Muscle of leg (tissue), 16 donors: ENCODE data around the gene ACTN1. TPM values are rescaled to one million over a fixed set of nuclear protein-coding genes. Genes with fewer than 3 reads are reported as not detected.
"Not testable (repeated sequence)": the region's sequence is repeated elsewhere in the genome, so short reads cannot be mapped to it uniquely, and the experiment has no call there.

Experiments used
- DNase-seq: peaks from one replicate; pipeline ENCODE4 v3.0.0; 2013
- H3K27ac ChIP-seq: one replicate; pipeline ENCODE4 v1.5.1; 2013; ENCODE audit warnings: mild to moderate bottlenecking, low read length, control low read depth
- H3K27me3 ChIP-seq: one replicate; pipeline ENCODE4 v1.6.1; 2013; ENCODE audit warnings: low read length; ENCODE audit not compliant: control insufficient read depth, insufficient read depth
- H3K36me3 ChIP-seq: one replicate; pipeline ENCODE4 v1.6.1; 2013; ENCODE audit warnings: low read length; ENCODE audit not compliant: control insufficient read depth, insufficient read depth
- H3K4me1 ChIP-seq: one replicate; pipeline ENCODE4 v1.6.1; 2013; ENCODE audit warnings: low read length; ENCODE audit not compliant: control insufficient read depth, insufficient read depth
- H3K4me3 ChIP-seq: one replicate; pipeline ENCODE4 v1.5.1; 2013; ENCODE audit warnings: low read length, control low read depth
- H3K9me3 ChIP-seq: replicated peaks from 2 replicates; pipeline ENCODE4 v1.6.1; 2013; ENCODE audit warnings: low read depth, low read length; ENCODE audit not compliant: control insufficient read depth
- WGBS: methylation state at CpG from one replicate; pipeline ENCODE4 v1.1.5; 2013; ENCODE audit warnings: missing lambda C conversion rate; ENCODE audit not compliant: insufficient coverage; 5-methylcytosine and 5-hydroxymethylcytosine counted together
- long read RNA-seq, 11 donors: transcript quantifications; one replicate each; lab custom pipeline, GENCODE V29; 2026
- polyA plus RNA-seq, 8 donors: library from polyadenylated mRNA; unstranded; fragments of 120-200 nt; gene quantifications; one replicate each; pipeline versions ENCODE4 v1.2.1 to v1.2.3, GENCODE V29; 2013; ENCODE audit warnings: inconsistent platforms in 1 of 8, low replicate concordance in 1 of 8; ENCODE audit not compliant: insufficient read length in 8 of 8, insufficient read depth in 1 of 8
- total RNA-seq: library from RNA; stranded (reverse); fragments of 120-200 nt; gene quantifications from one replicate; pipeline ENCODE4 v1.2.4, GENCODE V29; 2013

The ACTN1 gene
- total RNA-seq (30.3 TPM), polyA plus RNA-seq (10 to 100 TPM; 34.4 to 58.5 (median 50.5) TPM)
- long read RNA-seq, donor 1, full-length matches to known transcripts, result 3 of 3 reads
- long read RNA-seq, donor 1, partial matches to known transcripts, result 0 of 3 reads
- long read RNA-seq, donor 1, other reads (novel, unspliced or antisense), result 0 of 3 reads
- long read RNA-seq, donor 2, partial matches to known transcripts, result 0 of 2 reads
- long read RNA-seq, donor 2, other reads (novel, unspliced or antisense), result 0 of 2 reads
- long read RNA-seq, donor 3, transcript ACTN1-201 (21 exons, 3,779 nt), result major isoform, 7 of 9 reads
- long read RNA-seq, donor 3, partial matches to known transcripts, result 0 of 9 reads
- long read RNA-seq, donor 3, other reads (novel, unspliced or antisense), result 0 of 9 reads
- long read RNA-seq, donor 4, partial matches to known transcripts, result 0 of 6 reads
- long read RNA-seq, donor 4, other reads (novel, unspliced or antisense), result 0 of 6 reads
- long read RNA-seq, donor 5, transcript ACTN1-211 (2 exons, 2,636 nt), result minor isoform, 5 of 16 reads
- long read RNA-seq, donor 5, transcript ACTN1-201 (21 exons, 3,779 nt), result major isoform, 11 of 16 reads
- long read RNA-seq, donor 5, partial matches to known transcripts, result 0 of 16 reads
- long read RNA-seq, donor 5, other reads (novel, unspliced or antisense), result 0 of 16 reads
- long read RNA-seq, donor 6, partial matches to known transcripts, result 0 of 3 reads
- long read RNA-seq, donor 6, other reads (novel, unspliced or antisense), result 0 of 3 reads
- long read RNA-seq, donor 7, partial matches to known transcripts, result 0 of 7 reads
- long read RNA-seq, donor 7, other reads (novel, unspliced or antisense), result 0 of 7 reads
- long read RNA-seq, donor 8, transcript ACTN1-211 (2 exons, 2,636 nt), result major isoform, 7 of 8 reads
- long read RNA-seq, donor 8, partial matches to known transcripts, result 0 of 8 reads
- long read RNA-seq, donor 8, other reads (novel, unspliced or antisense), result 0 of 8 reads
- long read RNA-seq, donor 9, partial matches to known transcripts, result 0 of 5 reads
- long read RNA-seq, donor 9, other reads (novel, unspliced or antisense), result 0 of 5 reads
- long read RNA-seq, donor 10, transcript ACTN1-201 (21 exons, 3,779 nt), result major isoform, 7 of 25 reads
- long read RNA-seq, donor 10, transcript ACTN1-211 (2 exons, 2,636 nt), result major isoform, 7 of 25 reads
- long read RNA-seq, donor 10, partial matches to known transcripts, result 11 of 25 reads
- long read RNA-seq, donor 10, other reads (novel, unspliced or antisense), result 0 of 25 reads
- long read RNA-seq, donor 11, transcript ACTN1-201 (21 exons, 3,779 nt), result major isoform, 6 of 33 reads
- long read RNA-seq, donor 11, partial matches to known transcripts, result 23 of 33 reads
- long read RNA-seq, donor 11, other reads (novel, unspliced or antisense), result 0 of 33 reads

DNA sequence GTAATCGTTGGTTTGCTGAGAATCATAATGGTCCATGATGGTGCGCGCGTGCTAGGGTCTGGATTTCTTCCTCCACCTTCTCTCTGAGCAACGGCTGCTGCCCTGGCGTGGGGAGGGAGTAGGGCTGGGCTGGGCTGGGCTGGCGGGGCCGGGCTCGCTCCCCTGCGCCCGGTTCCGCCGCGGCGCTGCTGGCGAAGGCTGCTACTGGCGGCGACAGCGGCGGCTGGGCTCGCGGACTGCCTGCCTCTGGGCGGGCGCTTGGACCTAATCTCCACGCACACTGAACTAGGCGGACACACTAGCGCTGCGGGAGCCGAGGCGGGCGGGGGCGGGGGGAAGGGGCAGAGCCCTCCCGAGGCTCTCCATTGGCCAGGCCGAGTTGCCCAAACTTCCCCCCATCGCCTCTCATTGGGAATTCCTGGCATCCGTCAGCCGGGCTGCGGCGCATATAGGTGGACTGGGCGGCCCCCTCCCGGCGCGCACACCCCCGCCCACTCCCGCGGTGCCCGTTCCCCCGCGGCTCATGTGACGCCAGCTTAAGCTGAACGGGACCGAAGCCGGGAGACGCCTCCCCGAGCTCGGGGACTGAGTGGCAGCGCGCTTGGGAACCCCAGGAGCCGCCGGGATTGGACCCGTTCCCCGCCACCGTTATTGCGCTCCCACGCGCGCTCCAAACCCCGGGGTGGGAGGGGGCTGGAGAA is at the start of gene ACTN1:
TSS of gene ACTN1 (minus strand) at position 282 of the 701 bp plus-strand sequence. CDS start at position 36, 246 bp downstream.
- peak; percentile 96 for DNase-seq
- peaks cover 9% of the 10 kb centered on the region for H3K27me3 ChIP-seq
- peak within 1 kb of the TSS; percentile 94 for H3K4me3 ChIP-seq
- no peaks in the 10 kb centered on the region for H3K9me3 ChIP-seq
- peaks cover 38% of the 10 kb centered on the region for H3K4me1 ChIP-seq
- H3K36me3 ChIP-seq, result peaks cover 5% of the 10 kb centered on the region
- H3K27ac ChIP-seq, result peak within 1 kb of the TSS; percentile 92
- under 1% methylated on average over 54 of the region's 68 CpGs for WGBS

DNA sequence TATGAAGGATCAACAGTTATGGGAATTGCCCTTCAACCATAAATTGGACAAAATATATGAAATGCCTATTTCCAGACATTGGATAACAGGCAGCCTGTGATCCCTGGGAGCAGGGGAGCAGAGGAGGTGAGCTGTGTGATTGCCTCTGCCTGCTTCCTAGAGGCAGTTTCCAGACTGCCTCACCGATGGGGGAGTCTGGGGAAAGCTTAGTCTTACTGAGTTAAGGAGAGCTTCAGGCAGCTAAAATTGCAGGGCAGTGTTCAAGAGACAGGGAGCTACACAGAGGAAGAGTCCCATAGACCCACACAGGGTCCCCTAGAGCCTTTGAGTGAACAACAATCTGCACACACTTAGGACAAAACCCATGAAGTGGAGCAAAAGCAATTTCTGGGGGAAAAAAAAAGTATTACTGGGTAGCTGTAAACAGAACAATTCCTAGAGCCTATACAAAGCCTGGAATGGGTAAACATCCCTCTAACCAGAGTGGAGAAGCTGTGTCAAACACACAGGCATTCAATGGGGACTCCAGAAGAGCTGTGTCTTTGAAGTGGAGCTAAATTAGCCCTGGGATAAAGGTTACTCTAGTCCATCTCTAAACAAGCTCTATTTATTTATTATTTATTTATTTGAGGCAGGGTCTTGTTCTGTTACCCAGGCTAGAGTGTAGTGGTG is 48.3 kb upstream of the ACTN1 start:
- no CpG with 5 or more reads among the region's 1 CpG for WGBS
- no peaks in the 10 kb centered on the region for H3K4me1 ChIP-seq
- H3K9me3 ChIP-seq, result no peaks in the 10 kb centered on the region
- no peak overlapping the region for H3K4me3 ChIP-seq
- DNase-seq, result no peak
- H3K36me3 ChIP-seq, result no peaks in the 10 kb centered on the region
- H3K27ac ChIP-seq, result no peak overlapping the region
- no peaks in the 10 kb centered on the region for H3K27me3 ChIP-seq

DNA sequence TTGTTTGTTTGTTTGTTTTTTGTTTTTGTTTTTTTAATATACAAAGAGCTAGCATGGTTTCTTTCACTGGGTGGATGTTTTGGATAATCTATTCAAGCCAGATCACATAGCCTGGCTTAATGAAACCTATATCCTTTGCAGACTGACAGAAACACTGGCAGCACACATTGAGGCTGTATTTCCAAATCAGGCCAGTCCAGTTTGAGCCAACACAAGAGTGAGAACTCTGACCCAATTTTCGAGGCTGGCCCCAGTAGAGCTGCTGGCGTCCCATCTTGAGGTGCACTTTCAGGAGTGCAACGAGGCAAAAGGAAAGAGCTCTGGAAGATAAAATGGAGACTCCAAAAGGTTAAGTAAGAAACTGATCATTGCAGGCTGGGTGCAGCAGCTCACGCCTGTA is 43.9 kb upstream of the ACTN1 start:
- H3K27ac ChIP-seq, result no peak overlapping the region
- DNase-seq, result no peak
- no peaks in the 10 kb centered on the region for H3K36me3 ChIP-seq
- no peak overlapping the region for H3K4me3 ChIP-seq
- no peaks in the 10 kb centered on the region for H3K4me1 ChIP-seq
- no peaks in the 10 kb centered on the region for H3K9me3 ChIP-seq
- WGBS, result 64% methylated on average over 4 of the region's 4 CpGs
- no peaks in the 10 kb centered on the region for H3K27me3 ChIP-seq

DNA sequence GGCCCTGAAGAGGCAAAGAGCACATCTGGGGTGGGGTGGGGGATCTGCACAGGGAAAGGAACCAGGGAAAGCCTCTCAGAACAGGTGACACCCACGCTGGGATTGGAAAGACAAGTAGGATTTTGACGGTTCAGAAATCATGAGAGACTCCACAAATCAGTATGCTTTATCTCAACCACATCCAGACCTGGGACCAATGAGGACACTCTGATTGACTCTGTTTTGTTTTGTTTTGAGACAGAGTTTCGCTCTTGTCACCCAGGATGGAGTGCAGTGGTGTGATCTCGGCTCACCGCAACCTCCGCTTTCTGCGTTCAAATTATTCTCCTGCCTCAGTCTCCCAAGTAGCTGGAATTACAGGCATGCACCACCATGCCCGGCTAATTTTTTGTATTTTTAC is 43.0 kb upstream of the ACTN1 start:
- 94% methylated on average over 5 of the region's 8 CpGs for WGBS
- not testable (repeated sequence) for DNase-seq, H3K36me3 ChIP-seq, H3K27ac ChIP-seq, H3K9me3 ChIP-seq, H3K4me3 ChIP-seq, H3K4me1 ChIP-seq, H3K27me3 ChIP-seq

DNA sequence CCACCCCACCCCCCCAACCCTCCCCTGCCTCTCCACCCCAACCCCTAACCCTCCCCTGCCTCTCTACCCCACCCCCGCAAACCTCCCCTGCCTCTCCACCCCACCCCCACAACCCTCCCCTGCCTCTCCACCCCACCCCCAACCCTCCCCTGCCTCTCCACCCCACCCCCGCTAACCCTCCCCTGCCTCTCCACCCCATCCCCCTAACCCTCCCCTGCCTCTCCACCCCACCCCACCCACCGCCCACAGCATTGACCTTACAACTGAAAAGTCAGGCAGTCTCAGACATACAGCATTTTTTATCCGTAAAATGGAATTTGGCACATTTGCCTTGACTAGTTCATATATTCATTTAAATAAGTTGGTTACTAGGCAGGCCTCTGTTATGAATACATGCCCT is 38.6 kb upstream of the ACTN1 start:
- Histone ChIP-seq H3K9me3 (no peaks in the 10 kb centered on the region), H3K36me3 (no peaks in the 10 kb centered on the region), H3K4me3 (no peak overlapping the region), H3K4me1 (peaks cover 8% of the 10 kb centered on the region), H3K27me3 (no peaks in the 10 kb centered on the region), H3K27ac (no peak overlapping the region)
- WGBS, result no CpG with 5 or more reads among the region's 4 CpGs
- DNase-seq, result no peak

DNA sequence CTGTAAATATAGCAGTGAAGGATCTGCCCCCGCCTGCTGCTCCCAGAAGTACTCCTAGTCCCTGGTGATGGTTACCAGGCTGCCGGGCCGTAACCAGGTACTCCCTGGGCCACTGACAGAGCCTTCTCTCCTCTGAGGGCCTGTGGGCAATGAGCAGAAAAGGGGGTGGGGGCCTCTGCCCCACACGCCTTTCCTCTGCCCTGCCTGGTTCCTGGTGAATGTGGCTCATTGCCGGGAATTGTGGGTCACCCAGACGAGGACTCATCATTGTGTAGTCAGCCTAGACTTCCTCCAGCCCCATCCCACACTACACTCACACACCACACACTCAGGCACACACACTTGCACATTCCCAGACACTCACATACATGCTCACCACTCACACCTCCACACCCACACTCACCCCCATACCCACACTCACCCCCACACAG is 35.7 kb upstream of the ACTN1 start:
- Histone ChIP-seq H3K27me3 (no peaks in the 10 kb centered on the region), H3K36me3 (no peaks in the 10 kb centered on the region), H3K9me3 (no peaks in the 10 kb centered on the region), H3K27ac (no peak overlapping the region), H3K4me3 (no peak overlapping the region), H3K4me1 (peaks cover 9% of the 10 kb centered on the region)
- no peak for DNase-seq
- 88% methylated on average over 6 of the region's 6 CpGs for WGBS

DNA sequence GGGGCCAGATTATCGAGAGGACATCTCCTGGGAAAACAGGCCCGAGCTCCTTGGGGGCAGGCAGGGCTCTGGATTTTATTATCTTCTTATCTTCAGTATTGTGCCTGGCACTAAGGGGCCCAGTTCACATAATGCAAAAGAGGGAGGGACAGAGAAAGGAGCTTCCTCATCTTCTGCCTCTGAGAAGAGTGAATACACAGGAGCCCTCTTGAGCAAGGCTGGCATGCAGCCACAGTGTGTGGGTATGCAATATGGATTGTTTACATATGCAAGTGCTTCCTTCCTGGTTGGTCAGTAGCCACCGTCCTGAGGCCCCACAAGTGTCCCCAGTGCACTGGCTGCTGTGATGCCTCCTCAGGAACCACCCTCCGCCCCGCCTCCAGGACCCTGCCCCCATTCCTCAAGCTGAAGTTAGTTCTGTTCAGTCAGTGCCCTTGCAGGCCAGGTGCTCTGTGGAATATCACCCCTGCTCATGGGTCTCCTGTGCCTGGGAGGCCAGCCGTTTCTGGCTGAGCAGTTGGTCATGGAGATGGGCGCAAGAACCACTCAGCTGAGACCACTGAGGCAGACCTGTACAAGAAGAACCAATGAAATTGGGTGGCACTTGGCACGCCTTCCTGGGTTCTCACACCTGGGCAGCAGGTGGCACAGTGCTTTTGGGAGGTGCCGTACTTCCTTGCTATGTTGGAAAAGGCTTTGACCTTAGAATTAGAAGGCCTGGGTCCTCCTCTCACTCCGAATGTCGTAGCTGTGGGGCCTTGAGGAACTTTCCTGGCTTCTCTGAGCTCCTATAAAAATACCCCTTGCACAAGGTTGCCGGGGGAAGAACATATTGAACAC is 35.1 kb upstream of the ACTN1 start:
- Histone ChIP-seq H3K27me3 (no peaks in the 10 kb centered on the region), H3K9me3 (no peaks in the 10 kb centered on the region), H3K4me3 (no peak overlapping the region), H3K27ac (no peak overlapping the region), H3K4me1 (peaks cover 9% of the 10 kb centered on the region), H3K36me3 (no peaks in the 10 kb centered on the region)
- 51% methylated on average over 6 of the region's 12 CpGs for whole genome bisulfite sequencing
- peak; percentile 64 for DNase-seq

DNA sequence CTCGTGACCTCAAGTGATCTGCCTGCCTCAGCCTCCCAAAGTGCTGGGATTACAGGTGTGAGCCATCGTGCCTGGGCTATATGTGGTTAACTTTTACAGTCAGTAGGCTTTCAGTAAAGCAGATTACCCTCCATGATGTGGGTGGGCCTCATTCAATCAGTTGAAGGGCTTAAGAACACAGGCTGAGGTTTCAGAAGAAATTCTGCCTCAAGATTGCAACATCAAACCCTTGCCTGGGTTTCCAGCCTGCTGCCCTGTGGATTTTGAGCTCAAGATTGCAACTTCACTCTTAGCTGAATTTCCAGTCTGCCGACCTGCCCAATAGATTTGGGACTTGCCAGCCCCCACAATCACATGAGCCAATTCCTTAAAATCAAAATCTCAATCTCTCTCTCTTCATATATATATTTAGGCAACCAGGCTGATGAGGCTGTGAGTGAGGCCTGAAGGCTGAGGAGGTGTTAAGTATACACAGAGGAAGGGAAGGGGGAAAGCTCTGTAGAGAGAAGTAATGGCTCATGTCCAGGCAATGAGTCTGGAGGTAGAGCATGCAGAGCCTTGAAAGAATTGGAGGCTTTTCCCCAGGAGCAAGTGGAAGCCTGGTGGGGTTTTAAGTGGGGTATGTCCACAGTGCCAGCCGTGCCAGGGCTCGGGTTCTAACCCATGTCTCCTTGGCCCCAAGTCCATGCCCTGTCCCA is 33.3 kb upstream of the ACTN1 start:
- Histone ChIP-seq H3K4me3 (no peak overlapping the region), H3K4me1 (peaks cover 18% of the 10 kb centered on the region), H3K27ac (no peak overlapping the region), H3K9me3 (no peaks in the 10 kb centered on the region), H3K27me3 (no peaks in the 10 kb centered on the region), H3K36me3 (no peaks in the 10 kb centered on the region)
- whole genome bisulfite sequencing, result 100% methylated on average over 1 of the region's 5 CpGs
- DNase-seq, result no peak
